Smooth muscle cell (in vitro differentiated cells): Measurements from ENCODE around the gene CHML. TPM values are rescaled to one million over a fixed set of nuclear protein-coding genes. Genes with fewer than 3 reads are reported as not detected.
A peak's percentile ranks its signal among the peaks of the same experiment; 100 is the strongest.
"Not testable (repeated sequence)": the region's sequence is repeated elsewhere in the genome, so short reads cannot be mapped to it uniquely, and the experiment has no call there.

Source experiments
- DNase-seq: peaks from one replicate; lab custom pipeline; 2025; ENCODE audit not compliant: unreplicated experiment; lab: John Stamatoyannopoulos, UW
- H2AFZ ChIP-seq: fragments of 200-600 bp; sonication (generic); 2 replicates; pipeline ENCODE4 v1.6.0; 2016; ENCODE audit warnings: antibody characterized with exemption, low read depth, mild to moderate bottlenecking
- H3F3A ChIP-seq: fragments of 200-600 bp; sonication (generic); 2 replicates; pipeline ENCODE4 v1.6.0; 2017; ENCODE audit warnings: antibody characterized with exemption, low read depth
- H3K27ac ChIP-seq: fragments of 200-600 bp; sonication (generic); 2 replicates; pipeline ENCODE4 v1.5.1; 2016; ENCODE audit warnings: low read depth, mild to moderate bottlenecking
- H3K27me3 ChIP-seq: fragments of 200-600 bp; sonication (generic); 2 replicates; pipeline ENCODE4 v1.6.1; 2016; ENCODE audit warnings: low read depth, mild to moderate bottlenecking
- H3K36me3 ChIP-seq: fragments of 200-600 bp; sonication (generic); 2 replicates; pipeline ENCODE4 v1.5.1; 2016; ENCODE audit warnings: low read depth
- H3K4me1 ChIP-seq: fragments of 200-600 bp; sonication (generic); 2 replicates; pipeline ENCODE4 v1.5.1; 2016; ENCODE audit warnings: low read depth
- H3K4me2 ChIP-seq: fragments of 200-600 bp; sonication (generic); 2 replicates; pipeline ENCODE4 v1.6.0; 2016; ENCODE audit warnings: mild to moderate bottlenecking
- H3K4me3 ChIP-seq: fragments of 200-600 bp; sonication (generic); 2 replicates; pipeline ENCODE4 v1.5.1; 2016; ENCODE audit warnings: mild to moderate bottlenecking
- H3K79me2 ChIP-seq: fragments of 200-600 bp; sonication (generic); 2 replicates; pipeline ENCODE4 v1.6.0; 2016; ENCODE audit warnings: low read depth, mild to moderate bottlenecking
- H3K9ac ChIP-seq: fragments of 200-600 bp; sonication (generic); 2 replicates; pipeline ENCODE4 v1.6.0; 2016; ENCODE audit warnings: low read depth
- H3K9me3 ChIP-seq: fragments of 200-600 bp; sonication (generic); replicated peaks from 2 replicates; pipeline ENCODE4 v1.5.1; 2016; ENCODE audit warnings: low read depth
- H4K20me1 ChIP-seq: fragments of 200-600 bp; sonication (generic); 2 replicates; pipeline ENCODE4 v1.6.0; 2016; ENCODE audit warnings: low read depth
- CTCF ChIP-seq: fragments of 200-600 bp; sonication (generic); IDR thresholded peaks from 2 replicates; pipeline ENCODE4 v1.5.1; 2017; ENCODE audit warnings: borderline replicate concordance, mild to moderate bottlenecking, antibody characterized with exemption; ENCODE audit not compliant: insufficient read depth, poor library complexity, severe bottlenecking
- WGBS: methylation state at CpG from one replicate; pipeline ENCODE4 v1.1.7; 2016; ENCODE audit warnings: low lambda C conversion rate; 5-methylcytosine and 5-hydroxymethylcytosine counted together
- polyA plus RNA-seq: library from polyadenylated mRNA; unstranded; fragments of >200 nt; fragmentation: Nextera tagmentation; extraction: Ambion mirVana; gene quantifications from 2 replicates; pipeline ENCODE4 v1.2.1, GENCODE V29; 2016
- total RNA-seq: library from RNA; depleted of rRNA; stranded (reverse); fragments of >200 nt; gene quantifications from 2 replicates; pipeline ENCODE4 v1.2.3, GENCODE V29; 2014

CHML gene
- 11.3 and 11.5 TPM in 2 replicates for total RNA-seq
- polyA plus RNA-seq: 2.3 and 3.9 TPM in 2 replicates

GRCh38 chr1:241640149-241640866, at the start of gene CHML, which contains the start of gene OPN3:
TSS of gene CHML (minus strand) at chr1:241640369. CDS start at chr1:241635766, 4,603 bp downstream.
TSS of gene OPN3 (minus strand) at chr1:241640369. CDS start at chr1:241640254, 115 bp downstream.
- H3K27me3 ChIP-seq: no peaks in the 10 kb centered on the region
- no peak for TF ChIP-seq CTCF
- H3K36me3 ChIP-seq: no peaks in the 10 kb centered on the region
- peaks cover 6% of the 10 kb centered on the region for H3F3A ChIP-seq
- peak within 1 kb of the TSS; percentile 99 for H3K4me2 ChIP-seq
- H3K4me3 ChIP-seq: peak within 1 kb of the TSS; percentile 93
- WGBS: 23% methylated on average over 19 of the region's 81 CpGs
- peaks cover 17% of the 10 kb centered on the region for H4K20me1 ChIP-seq
- H3K9me3 ChIP-seq: no peaks in the 10 kb centered on the region
- H3K9ac ChIP-seq: peak within 1 kb of the TSS; percentile 80
- peak within 1 kb of the TSS; percentile 98 for H2AFZ ChIP-seq
- H3K79me2 ChIP-seq: peaks cover 30% of the 10 kb centered on the region
- H3K27ac ChIP-seq: peak within 1 kb of the TSS; percentile 32
- DNase-seq: peak; percentile 78
- peaks cover 27% of the 10 kb centered on the region for H3K4me1 ChIP-seq

GRCh38 chr1:241688940-241689368, 48.8 kb upstream of the CHML start:
- Histone ChIP-seq H3K27ac (peak overlapping the region; percentile 91), H3K4me3 (no peak overlapping the region), H3F3A (no peaks in the 10 kb centered on the region), H3K27me3 (no peaks in the 10 kb centered on the region), H3K4me1 (no peaks in the 10 kb centered on the region), H3K36me3 (no peaks in the 10 kb centered on the region), H2AFZ (peak overlapping the region; percentile 21), H3K9me3 (no peaks in the 10 kb centered on the region), H3K4me2 (peak overlapping the region; percentile 37), H3K79me2 (no peaks in the 10 kb centered on the region), H4K20me1 (no peaks in the 10 kb centered on the region), H3K9ac (peak overlapping the region; percentile 69)
- 39% methylated on average over 2 of the region's 2 CpGs for WGBS
- DNase-seq: no peak
- no peak for TF ChIP-seq CTCF

GRCh38 chr1:241684108-241684507, 43.9 kb upstream of the CHML start:
- no peak overlapping the region for H3K9ac ChIP-seq
- H3K27ac ChIP-seq: no peak overlapping the region
- no peaks in the 10 kb centered on the region for H3K79me2 ChIP-seq
- H3K27me3 ChIP-seq: no peaks in the 10 kb centered on the region
- H3K9me3 ChIP-seq: no peaks in the 10 kb centered on the region
- no peak overlapping the region for H3K4me3 ChIP-seq
- no peak for DNase-seq
- TF ChIP-seq CTCF: no peak
- H3K4me2 ChIP-seq: no peak overlapping the region
- H3F3A ChIP-seq: no peaks in the 10 kb centered on the region
- 93% methylated on average over 1 of the region's 1 CpG for WGBS
- no peak overlapping the region for H2AFZ ChIP-seq
- no peaks in the 10 kb centered on the region for H4K20me1 ChIP-seq
- no peaks in the 10 kb centered on the region for H3K4me1 ChIP-seq
- no peaks in the 10 kb centered on the region for H3K36me3 ChIP-seq

- Histone ChIP-seq H3K9me3 (no peaks in the 10 kb centered on the region), H3K9ac (no peak overlapping the region), H3K4me1 (no peaks in the 10 kb centered on the region), H3F3A (no peaks in the 10 kb centered on the region), H4K20me1 (no peaks in the 10 kb centered on the region), H3K4me3 (no peak overlapping the region), H3K4me2 (no peak overlapping the region), H3K79me2 (no peaks in the 10 kb centered on the region), H3K36me3 (no peaks in the 10 kb centered on the region), H2AFZ (no peak overlapping the region), H3K27ac (no peak overlapping the region), H3K27me3 (no peaks in the 10 kb centered on the region)
- DNase-seq: no peak
- 91% methylated on average over 2 of the region's 2 CpGs for WGBS
- TF ChIP-seq CTCF: no peak
These were observed 42.8 kb upstream of the CHML start for GRCh38 chr1:241682921-241683320.

GRCh38 chr1:241681861-241682448, 41.8 kb upstream of the CHML start:
- H2AFZ ChIP-seq, H3K36me3 ChIP-seq, H3F3A ChIP-seq, H3K4me3 ChIP-seq, H3K27ac ChIP-seq, H3K4me2 ChIP-seq, H3K9me3 ChIP-seq, H3K4me1 ChIP-seq, H3K79me2 ChIP-seq, H3K9ac ChIP-seq, H4K20me1 ChIP-seq, DNase-seq, H3K27me3 ChIP-seq: not testable (repeated sequence)
- 65% methylated on average over 4 of the region's 4 CpGs for WGBS
